ENCODE results near the gene PRKCB.

GRCh38 chr16:24005577-24005976 lies 169.8 kb downstream of the PRKCB start:
- TF ChIP-seq POLR2A (IDR thresholded peaks at IDR 0.05) (no peak), CTCF (IDR thresholded peaks at IDR 0.05) (no peak), EP300 (IDR thresholded peaks at IDR 0.05) (no peak)

Data from ovary (tissue), 3 donors.